Measurements from ENCODE around the gene SEMA3F.

- TF ChIP-seq CTCF (conservative IDR thresholded peaks at IDR 0.05) (peak; percentile 77), EZH2 (IDR thresholded peaks at IDR 0.05; ENCODE audit: low read depth) (no peak)
Measured at GRCh38 chr3:50189274-50189673, 34.1 kb downstream of the SEMA3F start.

Data from PC-9 (cell line).